Measurements from ENCODE around the gene CYP3A7. TPM values are rescaled to one million over a fixed set of nuclear protein-coding genes. Genes with fewer than 3 reads are reported as not detected.

Gene CYP3A7
- total and polyA plus RNA-seq, 2 of the 13 experiments (the other 11 are each of a cell fraction or from before 2014, with no cell fraction given), result 5.8 to 6.4 TPM

GRCh38 chr7:99767662-99768061 is 32.7 kb upstream of the CYP3A7 start (continued):
- TF ChIP-seq, protein P1, sequence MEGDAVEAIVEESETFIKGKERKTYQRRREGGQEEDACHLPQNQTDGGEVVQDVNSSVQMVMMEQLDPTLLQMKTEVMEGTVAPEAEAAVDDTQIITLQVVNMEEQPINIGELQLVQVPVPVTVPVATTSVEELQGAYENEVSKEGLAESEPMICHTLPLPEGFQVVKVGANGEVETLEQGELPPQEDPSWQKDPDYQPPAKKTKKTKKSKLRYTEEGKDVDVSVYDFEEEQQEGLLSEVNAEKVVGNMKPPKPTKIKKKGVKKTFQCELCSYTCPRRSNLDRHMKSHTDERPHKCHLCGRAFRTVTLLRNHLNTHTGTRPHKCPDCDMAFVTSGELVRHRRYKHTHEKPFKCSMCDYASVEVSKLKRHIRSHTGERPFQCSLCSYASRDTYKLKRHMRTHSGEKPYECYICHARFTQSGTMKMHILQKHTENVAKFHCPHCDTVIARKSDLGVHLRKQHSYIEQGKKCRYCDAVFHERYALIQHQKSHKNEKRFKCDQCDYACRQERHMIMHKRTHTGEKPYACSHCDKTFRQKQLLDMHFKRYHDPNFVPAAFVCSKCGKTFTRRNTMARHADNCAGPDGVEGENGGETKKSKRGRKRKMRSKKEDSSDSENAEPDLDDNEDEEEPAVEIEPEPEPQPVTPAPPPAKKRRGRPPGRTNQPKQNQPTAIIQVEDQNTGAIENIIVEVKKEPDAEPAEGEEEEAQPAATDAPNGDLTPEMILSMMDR (CRISPR knock-in tag; IDR thresholded peaks at IDR 0.05), result no peak
- TF ChIP-seq, protein P2, sequence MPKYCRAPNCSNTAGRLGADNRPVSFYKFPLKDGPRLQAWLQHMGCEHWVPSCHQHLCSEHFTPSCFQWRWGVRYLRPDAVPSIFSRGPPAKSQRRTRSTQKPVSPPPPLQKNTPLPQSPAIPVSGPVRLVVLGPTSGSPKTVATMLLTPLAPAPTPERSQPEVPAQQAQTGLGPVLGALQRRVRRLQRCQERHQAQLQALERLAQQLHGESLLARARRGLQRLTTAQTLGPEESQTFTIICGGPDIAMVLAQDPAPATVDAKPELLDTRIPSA (CRISPR knock-in tag; IDR thresholded peaks at IDR 0.05; ENCODE audit: borderline replicate concordance), result no peak
- no peak for TF ChIP-seq POLR2G (IDR thresholded peaks at IDR 0.05; ENCODE audit: low read depth, low read length)
- TF ChIP-seq NR3C1 (CRISPR knock-in tag; IDR thresholded peaks at IDR 0.05), result no peak
- TF ChIP-seq, protein P3, sequence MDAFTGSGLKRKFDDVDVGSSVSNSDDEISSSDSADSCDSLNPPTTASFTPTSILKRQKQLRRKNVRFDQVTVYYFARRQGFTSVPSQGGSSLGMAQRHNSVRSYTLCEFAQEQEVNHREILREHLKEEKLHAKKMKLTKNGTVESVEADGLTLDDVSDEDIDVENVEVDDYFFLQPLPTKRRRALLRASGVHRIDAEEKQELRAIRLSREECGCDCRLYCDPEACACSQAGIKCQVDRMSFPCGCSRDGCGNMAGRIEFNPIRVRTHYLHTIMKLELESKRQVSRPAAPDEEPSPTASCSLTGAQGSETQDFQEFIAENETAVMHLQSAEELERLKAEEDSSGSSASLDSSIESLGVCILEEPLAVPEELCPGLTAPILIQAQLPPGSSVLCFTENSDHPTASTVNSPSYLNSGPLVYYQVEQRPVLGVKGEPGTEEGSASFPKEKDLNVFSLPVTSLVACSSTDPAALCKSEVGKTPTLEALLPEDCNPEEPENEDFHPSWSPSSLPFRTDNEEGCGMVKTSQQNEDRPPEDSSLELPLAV (CRISPR knock-in tag; conservative IDR thresholded peaks at IDR 0.05; ENCODE audit: low read depth), result no peak

GRCh38 chr7:99766484-99767099 is 31.6 kb upstream of the CYP3A7 start:
- H3K27me3 ChIP-seq (ENCODE audit: control insufficient read depth in 1 of 2, insufficient read depth in 2 of 2, low read length in 2 of 2), result no peaks in the 10 kb centered on the region
- in situ Hi-C loops (cut with HindIII; ENCODE audit: extremely low pct_ligation_motif_present, low pct_unique_long_range_greater_than_20kb) (no loop called here), intact Hi-C loops (cut with micrococcal nuclease; ENCODE audit: unreplicated experiment) (no loop called here)
- WGBS (ENCODE audit: low lambda C conversion rate), result 97% methylated on average over 3 of the region's 3 CpGs
- ChIA-PET POLR2A (no interaction called here), CTCF (ENCODE audit: low intra/inter-chr PET ratio, low total read pairs) (no interaction called here)
- ATAC-seq (no peak), FAIRE-seq (no peak), DNase-seq (ENCODE audit: low spot score) (no peak)
- no peaks in the 10 kb centered on the region for H4K20me1 ChIP-seq (ENCODE audit: insufficient read depth, low read length)
- H3K4me2 ChIP-seq (ENCODE audit: low read depth, low read length), result no peak overlapping the region
- H3K36me3 ChIP-seq (replicated peaks in 1 of 2; ENCODE audit: control insufficient read depth in 1 of 2, insufficient read depth in 2 of 2, low read length in 2 of 2), result no peaks in the 10 kb centered on the region; a peak in 1 of 5 replicates
- BruUV-seq (replicated peaks), result no TSS peak
- peaks cover 2% of the 10 kb centered on the region for H3K4me1 ChIP-seq (ENCODE audit: insufficient read depth, low read length)
- H3K4me3 ChIP-seq (replicated peaks in 1 of 3; ENCODE audit: insufficient read depth in 1 of 3, low read depth in 2 of 3, low read length in 3 of 3), result no peak overlapping the region
- H3K9ac ChIP-seq (ENCODE audit: insufficient read depth, low read depth, low read length), result no peak overlapping the region
- no peak overlapping the region for H3K27ac ChIP-seq (ENCODE audit: extremely low read length, insufficient read depth, low read length)
- H3K79me2 ChIP-seq (ENCODE audit: insufficient read depth, low read length), result no peaks in the 10 kb centered on the region
- no peak overlapping the region for H2AFZ ChIP-seq (ENCODE audit: low read length)
- H3K9me3 ChIP-seq (ENCODE audit: low read length), result peaks cover 8% of the 10 kb centered on the region; the same call in 1 of the 2 replicates
- no peak for TF ChIP-seq RARA (CRISPR knock-in tag; IDR thresholded peaks at IDR 0.05)
- no peak for TF ChIP-seq ZNF337 (CRISPR knock-in tag; IDR thresholded peaks at IDR 0.05; ENCODE audit: borderline replicate concordance, low read depth)
- no peak for TF ChIP-seq ZHX2 (IDR thresholded peaks at IDR 0.05; ENCODE audit: low read depth)
- no peak for TF ChIP-seq ZHX2 (CRISPR knock-in tag; IDR thresholded peaks at IDR 0.05; ENCODE audit: borderline replicate concordance)
- TF ChIP-seq SP4 (CRISPR knock-in tag; IDR thresholded peaks at IDR 0.05), result no peak
- no peak for TF ChIP-seq STAG1 (CRISPR knock-in tag; IDR thresholded peaks at IDR 0.05)
